ENCODE measurements around the gene ZDHHC13. TPM values are rescaled to one million over a fixed set of nuclear protein-coding genes. Genes with fewer than 3 reads are reported as not detected.
A peak's percentile ranks its signal among the peaks of the same experiment; 100 is the strongest.

The ZDHHC13 gene
- total RNA-seq, 1 donor, result 20.3 TPM

DNA sequence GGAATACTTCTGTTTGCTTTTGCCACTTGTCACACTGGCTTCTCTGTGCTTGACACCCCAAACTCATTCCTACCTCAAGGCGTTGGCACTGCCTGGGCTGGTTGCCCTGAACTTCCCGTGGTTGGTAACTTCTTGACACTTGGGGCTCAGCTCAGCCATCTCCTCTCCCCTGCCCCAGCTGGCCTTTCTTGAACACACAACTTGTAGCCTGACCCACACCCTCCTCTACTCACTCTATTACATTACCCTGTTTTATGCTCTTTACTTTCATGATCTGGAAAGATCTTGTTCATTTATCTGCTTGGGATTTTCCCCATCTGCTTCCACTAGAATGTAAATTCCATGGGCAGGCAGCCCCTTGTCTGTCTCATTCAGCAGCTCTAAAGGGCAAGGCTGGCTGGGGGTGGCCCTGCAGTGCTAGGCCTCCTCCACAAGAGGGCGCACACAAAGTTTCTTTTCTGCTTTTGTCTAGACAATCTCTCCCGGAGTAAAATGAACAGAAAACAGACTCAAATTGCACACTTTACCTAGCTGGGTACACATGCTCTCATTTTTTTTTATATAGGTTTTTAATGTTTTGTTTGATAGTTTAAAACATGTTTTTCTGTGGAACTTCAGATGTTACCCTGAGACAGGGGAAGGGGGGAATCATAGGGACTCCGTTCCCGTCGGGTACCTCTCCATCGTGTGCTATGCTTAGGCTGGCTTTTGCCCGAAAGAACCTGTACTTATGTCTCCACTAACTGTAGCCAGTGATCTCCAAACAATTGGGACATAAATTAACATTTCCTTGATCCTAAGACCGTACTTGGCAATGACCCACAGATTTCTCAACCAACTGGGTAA lies 40.0 kb upstream of the ZDHHC13 start:
- TF ChIP-seq, protein P1, sequence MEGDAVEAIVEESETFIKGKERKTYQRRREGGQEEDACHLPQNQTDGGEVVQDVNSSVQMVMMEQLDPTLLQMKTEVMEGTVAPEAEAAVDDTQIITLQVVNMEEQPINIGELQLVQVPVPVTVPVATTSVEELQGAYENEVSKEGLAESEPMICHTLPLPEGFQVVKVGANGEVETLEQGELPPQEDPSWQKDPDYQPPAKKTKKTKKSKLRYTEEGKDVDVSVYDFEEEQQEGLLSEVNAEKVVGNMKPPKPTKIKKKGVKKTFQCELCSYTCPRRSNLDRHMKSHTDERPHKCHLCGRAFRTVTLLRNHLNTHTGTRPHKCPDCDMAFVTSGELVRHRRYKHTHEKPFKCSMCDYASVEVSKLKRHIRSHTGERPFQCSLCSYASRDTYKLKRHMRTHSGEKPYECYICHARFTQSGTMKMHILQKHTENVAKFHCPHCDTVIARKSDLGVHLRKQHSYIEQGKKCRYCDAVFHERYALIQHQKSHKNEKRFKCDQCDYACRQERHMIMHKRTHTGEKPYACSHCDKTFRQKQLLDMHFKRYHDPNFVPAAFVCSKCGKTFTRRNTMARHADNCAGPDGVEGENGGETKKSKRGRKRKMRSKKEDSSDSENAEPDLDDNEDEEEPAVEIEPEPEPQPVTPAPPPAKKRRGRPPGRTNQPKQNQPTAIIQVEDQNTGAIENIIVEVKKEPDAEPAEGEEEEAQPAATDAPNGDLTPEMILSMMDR (IDR thresholded peaks at IDR 0.05; ENCODE audit: insufficient read depth, low read depth, low read length), result peak; percentile 98
- DNase-seq (ENCODE audit: low read depth), result peak; percentile 35
- H3K4me3 ChIP-seq (ENCODE audit: low read depth, low read length), result no peak overlapping the region

DNA sequence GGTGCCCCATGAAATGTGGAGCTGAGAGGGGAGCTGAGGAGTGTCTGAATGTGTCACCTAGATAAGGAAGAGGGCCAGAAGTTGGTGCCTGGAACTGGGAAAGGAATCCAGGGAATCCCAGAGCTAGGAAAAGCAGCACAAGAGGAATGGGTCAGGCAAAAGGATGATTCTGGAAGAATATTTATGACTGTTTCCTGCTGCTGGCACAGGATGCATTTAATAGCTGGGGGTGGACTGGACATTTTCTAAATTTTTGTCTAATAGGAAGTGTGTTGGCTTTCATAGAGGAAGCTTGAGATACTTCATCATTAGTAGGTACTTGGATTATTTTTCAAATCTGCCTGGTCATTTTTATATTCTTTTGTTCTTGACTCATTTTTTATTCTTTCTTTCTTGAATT lies 39.0 kb upstream of the ZDHHC13 start:
- TF ChIP-seq, protein P1 (IDR thresholded peaks at IDR 0.05; ENCODE audit: insufficient read depth, low read depth, low read length), result no peak
- no peak overlapping the region for H3K4me3 ChIP-seq (ENCODE audit: low read depth, low read length)
- DNase-seq (ENCODE audit: low read depth), result no peak

DNA sequence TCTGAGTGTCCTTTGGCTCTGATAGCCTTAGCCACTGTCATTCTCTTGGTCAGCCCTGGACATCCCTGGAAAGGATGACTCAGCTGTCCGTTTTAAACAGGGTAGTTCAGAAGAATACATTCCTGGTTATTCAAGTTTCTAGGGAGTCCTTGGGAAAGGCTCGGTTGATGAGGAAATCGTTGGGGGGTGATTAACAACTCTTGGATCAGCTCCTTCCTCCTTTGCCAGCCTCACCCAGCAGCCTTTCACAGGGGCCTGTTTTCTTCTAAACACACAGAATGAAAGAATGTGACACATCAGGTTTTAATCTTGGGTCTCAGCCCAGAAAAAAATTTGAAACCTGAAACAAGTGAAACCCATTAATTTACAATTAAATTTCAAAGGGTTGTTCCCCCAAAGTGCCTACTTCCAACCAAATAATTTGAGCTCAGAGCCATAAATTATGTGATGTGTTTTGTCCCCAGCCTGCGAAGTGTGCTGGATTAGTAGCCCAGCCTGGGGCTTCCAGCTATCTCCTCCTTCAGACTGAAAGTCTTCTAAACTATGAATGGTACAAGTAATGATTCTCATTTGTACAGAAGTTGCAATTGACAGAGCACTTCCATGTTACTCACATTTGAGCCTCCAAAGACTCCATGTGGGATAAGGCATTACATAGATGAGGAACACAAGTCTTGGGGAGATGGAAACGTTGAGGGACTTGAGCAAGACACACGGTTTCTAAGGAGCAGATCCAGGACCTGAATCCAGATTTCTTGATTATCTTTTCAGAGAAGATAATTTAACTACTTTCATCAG lies 37.1 kb upstream of the ZDHHC13 start:
- H3K4me3 ChIP-seq (ENCODE audit: low read depth, low read length), result no peak overlapping the region
- TF ChIP-seq, protein P1 (IDR thresholded peaks at IDR 0.05; ENCODE audit: insufficient read depth, low read depth, low read length), result no peak
- peak; percentile 74 for DNase-seq (ENCODE audit: low read depth)

DNA sequence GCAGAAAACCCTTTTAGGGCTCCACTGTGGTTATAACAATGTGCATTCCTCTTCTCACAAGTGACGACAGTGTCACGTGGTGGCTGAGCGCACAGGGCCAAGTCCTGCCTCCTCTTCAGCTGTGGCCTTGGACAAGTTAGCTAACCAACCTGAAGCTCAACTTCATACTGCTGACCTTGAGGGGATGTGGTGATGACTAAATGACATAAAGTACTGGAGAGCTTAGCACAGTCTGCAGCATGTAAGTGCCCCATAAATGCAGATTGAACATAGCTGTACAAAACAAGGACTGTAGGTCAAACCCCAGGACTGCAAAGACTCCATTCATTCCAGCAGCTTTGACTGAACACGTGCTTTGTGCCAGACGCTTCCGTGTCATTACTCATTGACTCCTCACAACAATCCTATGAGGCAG lies 36.4 kb upstream of the ZDHHC13 start:
- peak; percentile 44 for DNase-seq (ENCODE audit: low read depth)

DNA sequence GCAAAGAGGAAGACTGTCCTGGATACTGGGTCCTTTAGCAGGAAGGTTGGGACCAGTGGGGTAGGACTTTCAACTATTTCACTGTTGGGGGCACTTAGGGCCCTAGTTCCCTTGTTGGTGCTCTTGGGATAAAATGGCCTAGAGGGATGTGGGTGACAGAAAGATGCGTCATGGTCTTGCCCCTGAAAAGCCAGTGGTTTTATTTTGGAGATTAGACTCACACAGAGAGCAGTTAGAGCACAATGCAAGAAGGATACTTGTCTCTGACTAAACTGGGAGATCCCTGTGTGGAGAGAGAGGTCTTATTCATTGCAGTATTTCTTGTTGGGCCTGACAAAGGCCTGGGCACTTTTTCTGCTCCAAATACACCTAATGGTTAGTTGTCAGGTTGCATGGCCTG lies 33.8 kb upstream of the ZDHHC13 start:
- no peak overlapping the region for H3K4me3 ChIP-seq (ENCODE audit: low read depth, low read length)
- TF ChIP-seq, protein P1 (IDR thresholded peaks at IDR 0.05; ENCODE audit: insufficient read depth, low read depth, low read length), result no peak
- no peak for DNase-seq (ENCODE audit: low read depth)

More for the DNA sequence above, 36.4 kb upstream of the ZDHHC13 start:
- no peak overlapping the region for H3K4me3 ChIP-seq (ENCODE audit: low read depth, low read length)
- TF ChIP-seq, protein P1 (IDR thresholded peaks at IDR 0.05; ENCODE audit: insufficient read depth, low read depth, low read length), result no peak

DNA sequence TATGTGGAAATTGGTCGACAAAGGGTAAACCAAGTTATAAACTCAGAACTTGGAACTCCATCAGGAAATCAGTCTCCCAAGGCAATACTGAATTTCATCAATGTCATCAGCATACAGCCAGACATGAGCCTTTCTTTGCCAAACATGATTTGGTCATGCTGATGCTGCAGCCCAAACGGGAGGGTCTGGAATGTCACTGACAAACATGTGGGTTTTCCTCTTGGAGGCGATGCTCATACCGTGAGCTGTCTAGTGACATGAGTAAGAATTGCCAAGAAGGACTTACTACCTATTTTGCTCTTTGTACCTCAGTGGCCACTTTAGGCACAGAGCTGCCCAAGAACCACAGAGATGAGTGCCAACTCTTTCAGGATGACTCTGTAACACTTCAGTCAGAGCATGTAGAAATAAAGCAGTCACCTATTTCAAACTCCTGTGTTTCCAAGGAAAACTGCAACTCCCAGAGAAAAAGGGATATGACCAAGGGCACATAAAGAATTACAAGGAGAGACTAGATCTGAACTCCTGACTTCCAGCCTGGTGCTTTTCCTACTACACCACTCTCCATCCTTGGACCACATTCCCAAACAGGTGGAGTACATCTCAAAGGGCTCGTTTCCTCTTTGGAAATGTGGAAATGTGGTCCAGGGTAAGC lies 32.2 kb upstream of the ZDHHC13 start:
- no peak for DNase-seq (ENCODE audit: low read depth)
- TF ChIP-seq, protein P1 (IDR thresholded peaks at IDR 0.05; ENCODE audit: insufficient read depth, low read depth, low read length), result no peak
- no peak overlapping the region for H3K4me3 ChIP-seq (ENCODE audit: low read depth, low read length)
